GM18873 (cell line): Measurements from ENCODE around the gene IRF3.

Experiments used
- ATAC-seq: cut with Tn5 transposase; IDR thresholded peaks from one replicate; pipeline ENCODE4 v1.9.1; 2021; ENCODE audit warnings: mild to moderate bottlenecking, moderate library complexity, moderate number of reproducible peaks; ENCODE audit not compliant: unreplicated experiment, low FRiP score

Gene IRF3

DNA sequence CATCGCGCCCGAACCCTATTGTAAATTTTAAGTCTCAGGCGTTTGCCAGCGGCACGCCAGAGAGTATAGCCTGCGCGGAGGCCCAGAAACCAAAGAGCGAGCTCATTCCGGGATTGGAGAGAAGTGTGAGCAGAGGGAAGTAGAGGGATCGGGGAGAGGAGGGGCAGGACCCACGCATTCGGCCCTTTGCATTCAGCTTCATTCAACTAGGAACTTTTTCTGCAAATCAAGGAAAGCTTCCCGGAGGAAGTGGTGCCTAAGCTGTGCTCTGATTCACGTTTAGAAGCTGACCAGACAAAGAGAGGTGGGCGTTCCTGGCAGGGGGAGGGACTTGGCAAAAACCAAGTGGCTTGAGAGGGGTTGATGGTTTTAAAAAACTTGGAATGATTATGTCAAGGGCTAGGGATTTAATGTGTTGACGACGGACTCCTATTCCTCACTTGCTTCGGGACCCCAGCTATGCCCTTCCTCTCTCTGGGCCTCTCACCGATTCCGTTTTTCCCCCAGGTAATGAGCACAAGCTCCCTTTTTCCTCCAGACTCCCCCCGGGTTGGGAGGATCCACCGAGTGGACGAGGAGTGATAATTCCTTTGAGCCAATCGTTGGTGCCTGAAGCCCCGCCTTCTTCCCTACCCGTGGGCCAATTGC is 10.6 kb upstream of the IRF3 start:
- peak; percentile 16 for ATAC-seq

DNA sequence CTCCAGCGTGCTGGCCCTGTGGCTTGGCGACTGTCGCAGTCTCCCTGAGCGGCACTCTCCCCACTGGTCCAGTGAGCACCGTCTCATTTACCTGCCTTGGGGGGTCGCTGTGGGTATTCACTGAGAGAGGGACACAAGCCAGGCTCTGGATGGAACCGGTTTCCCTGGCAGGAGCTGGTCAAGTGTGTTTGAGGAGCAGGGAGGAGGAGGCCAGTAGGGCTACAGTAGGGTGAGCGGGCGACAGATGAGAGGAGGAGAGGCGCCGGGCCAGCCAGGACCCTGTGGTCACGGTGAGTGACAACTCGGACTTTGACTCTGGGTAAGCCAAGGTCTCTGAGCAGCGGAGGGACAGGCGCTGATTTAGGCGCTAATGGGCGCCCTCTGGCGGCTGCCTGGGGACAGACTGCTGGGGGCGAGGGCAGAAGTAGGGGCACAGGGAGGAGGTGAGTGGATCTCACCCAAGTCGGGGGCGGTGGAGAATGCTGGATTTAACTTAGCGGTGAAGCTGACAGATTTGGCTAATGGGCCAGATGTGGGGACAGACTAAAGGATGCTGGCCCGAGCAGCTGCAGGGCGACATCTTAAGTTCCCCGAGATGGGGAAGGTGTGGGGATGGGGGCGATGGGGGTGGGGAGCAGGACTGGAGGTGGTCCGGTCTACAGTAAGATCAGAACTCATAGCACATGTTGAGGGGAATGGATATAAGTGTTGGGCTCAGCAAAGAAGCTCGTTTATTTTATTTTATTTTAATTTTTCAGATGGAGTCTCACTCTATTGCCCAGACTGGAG is 6.7 kb upstream of the IRF3 start:
- no peak for ATAC-seq

DNA sequence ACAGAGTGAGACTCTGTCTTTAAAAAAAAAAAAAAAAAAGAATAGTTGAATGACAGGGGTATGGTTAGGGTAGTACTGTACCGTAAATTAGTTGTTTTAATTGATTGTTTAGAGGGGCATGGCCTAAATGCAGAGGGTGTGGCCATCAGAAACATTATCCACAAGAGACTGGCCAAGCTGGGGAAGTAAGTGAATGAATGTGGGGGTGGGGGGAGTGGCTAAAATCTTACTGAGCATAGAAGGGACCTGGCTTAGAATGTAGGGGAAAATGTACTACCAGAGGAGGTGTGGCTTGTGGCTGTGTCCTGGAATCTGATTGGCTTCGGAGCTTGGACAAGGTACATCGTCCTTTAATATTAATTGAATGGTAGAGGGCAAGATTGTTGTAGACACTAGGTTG is 3.9 kb upstream of the IRF3 start:
- no peak for ATAC-seq

DNA sequence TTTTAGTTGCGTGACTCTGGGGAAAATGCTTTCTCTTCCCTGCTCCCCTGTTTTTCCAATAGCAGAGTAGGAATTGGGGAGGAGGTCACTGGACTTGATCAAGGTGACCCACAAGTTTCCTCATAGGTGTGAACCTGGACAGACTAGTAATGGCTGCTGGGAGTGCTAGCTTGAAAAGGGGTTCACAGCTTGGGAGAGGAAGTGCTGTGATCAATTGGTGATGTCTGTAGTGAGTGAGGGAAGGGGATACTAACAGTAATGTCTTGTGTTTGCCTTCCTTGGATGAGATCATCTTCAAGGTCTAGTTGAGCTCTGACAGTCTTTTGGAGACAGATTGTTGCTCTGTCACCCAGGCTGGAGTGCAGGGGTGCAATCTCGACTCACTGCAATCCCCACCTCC is 1.8 kb upstream of the IRF3 start:
- no peak for ATAC-seq

GRCh38 chr19:49666120-49666444 is 425 bp upstream of the IRF3 start:
- no peak for ATAC-seq

- ATAC-seq, result no peak
Measured at GRCh38 chr19:49665036-49665350, 664 bp downstream of the IRF3 start.

DNA sequence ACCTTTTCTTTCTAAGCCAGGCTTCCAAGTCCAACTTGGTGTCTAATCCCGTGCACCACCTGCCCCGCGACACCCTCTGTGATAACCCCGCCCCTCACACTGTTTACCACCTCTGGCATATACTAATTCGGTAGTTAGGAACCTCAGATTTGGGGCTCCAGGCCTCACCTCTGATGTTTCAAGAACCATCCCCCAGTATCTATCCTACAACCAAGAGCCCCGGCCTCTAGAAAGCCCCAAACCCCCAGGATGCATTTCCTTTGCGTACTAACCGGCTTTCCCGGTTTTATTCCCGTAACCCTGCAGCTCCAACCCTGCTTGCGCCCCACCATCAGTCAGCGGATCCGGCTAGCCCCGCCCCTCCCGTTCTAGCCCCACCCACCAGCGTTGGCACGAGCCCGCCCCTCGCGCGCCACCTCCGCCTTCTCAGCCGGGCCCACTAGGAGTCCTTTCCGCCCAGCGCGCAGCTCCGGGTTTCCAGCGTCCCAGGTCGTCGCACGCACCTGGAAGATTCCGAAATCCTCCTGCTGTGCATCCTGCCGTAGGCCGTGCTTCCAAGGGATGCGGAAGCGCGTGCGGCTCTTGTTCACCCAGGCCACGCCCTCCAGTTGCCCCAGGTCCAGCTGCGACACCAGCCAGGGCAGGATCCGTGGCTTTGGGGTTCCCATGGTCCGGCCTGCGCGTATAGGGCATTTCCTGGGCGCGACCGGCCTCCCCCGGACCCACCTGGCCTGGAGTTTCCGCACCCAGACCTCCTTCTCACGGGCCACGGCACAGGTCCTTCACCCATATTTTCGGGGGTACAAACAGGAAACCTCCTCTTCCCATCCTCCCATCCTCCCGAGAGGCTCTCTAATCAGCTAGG is 1.3 kb downstream of the IRF3 start:
- ATAC-seq, result no peak

DNA sequence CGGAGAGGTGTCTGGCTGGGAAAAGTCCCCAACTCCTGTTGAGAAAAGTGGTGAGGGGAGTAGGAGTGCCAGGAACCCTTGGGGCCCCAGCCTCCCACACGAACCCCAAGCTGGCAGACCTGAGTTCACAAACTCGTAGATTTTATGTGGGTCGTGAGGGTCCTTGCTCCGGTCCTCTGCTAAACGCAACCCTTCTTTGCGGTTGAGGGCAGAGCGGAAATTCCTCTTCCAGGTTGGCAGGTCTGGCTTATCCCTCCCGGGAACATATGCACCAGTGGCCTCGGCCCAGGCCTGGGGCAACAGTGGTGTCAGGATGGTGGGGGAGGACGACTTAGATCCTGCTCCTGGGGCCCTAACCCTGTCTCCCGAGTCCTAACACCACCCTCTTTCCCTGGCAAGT is 2.4 kb downstream of the IRF3 start:
- ATAC-seq, result no peak

- no peak for ATAC-seq
Measured at GRCh38 chr19:49662011-49662410, 3.6 kb downstream of the IRF3 start.

DNA sequence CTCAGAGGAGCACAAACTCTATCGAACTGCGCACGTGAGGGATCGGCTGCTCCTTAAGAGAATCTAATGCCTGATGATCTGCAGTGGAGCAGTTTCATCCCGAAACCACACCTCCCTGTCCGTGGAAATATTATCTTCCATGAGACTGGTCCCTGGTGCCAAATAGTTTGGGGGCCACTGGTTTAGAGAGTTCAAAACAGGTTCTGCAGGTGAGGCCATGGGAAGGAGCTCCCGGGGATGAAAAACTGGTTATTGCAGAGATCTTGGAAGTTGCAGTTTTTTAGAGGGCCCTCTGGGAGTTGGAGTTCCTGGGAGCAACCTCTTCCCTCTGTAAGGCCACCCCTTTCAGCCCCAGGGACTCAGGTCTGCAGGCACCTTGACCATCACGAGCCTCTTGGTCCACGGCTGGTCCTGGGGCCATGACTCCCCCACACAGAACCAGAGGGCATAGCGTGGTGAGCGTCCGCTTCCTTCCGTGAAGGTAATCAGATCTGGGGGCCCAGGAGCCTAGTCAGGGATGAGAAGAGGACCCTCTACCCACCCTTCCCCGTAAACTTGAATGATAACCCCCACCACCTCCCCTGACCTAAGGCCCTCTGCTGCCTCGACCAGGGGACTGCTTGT is 5.2 kb downstream of the IRF3 start:
- ATAC-seq, result no peak

DNA sequence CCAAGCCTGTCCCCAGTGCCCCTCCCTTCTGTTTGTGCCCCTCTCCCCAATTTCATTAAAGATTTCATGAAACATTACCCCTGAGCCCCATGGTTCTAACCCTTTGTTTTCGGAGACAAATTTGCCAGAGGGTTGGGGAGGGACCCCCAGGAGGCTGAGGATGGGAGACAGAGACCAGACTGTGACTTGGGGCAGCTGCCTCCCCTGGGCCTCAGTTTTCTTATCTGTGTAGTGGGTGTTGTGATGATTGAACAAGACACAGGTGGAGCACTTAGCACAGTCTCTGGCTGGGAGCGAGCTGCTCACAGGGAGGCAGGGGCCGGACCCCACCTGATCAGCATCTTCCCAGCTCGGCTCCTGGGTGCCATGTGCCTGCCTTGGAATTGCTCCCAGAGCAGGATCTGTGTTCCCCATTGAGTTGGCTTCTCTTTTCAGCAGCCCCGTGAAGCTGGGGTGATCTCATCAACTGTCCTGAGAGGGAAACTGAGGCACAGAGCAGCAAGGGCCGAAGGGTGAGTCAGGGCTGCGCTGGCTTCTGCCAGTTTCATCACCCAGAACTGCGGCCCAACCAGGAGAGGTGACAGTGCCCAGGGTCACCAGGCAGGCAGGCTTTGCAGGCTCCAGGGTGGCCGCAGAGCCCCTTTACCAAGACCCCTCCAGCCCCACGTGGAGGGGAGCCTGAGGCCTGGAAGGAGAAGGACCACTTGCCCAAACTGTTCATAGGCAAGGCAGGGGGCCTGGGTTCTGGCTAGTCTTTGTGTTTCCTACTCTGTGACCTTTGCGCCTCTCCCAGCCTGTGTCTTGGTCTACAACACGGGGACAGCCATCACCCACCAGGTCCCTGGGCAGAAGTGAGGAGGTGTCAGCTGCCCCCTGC is 6.9 kb downstream of the IRF3 start:
- no peak for ATAC-seq

GRCh38 chr19:49658139-49658517 is 7.5 kb downstream of the IRF3 start:
- ATAC-seq, result no peak

DNA sequence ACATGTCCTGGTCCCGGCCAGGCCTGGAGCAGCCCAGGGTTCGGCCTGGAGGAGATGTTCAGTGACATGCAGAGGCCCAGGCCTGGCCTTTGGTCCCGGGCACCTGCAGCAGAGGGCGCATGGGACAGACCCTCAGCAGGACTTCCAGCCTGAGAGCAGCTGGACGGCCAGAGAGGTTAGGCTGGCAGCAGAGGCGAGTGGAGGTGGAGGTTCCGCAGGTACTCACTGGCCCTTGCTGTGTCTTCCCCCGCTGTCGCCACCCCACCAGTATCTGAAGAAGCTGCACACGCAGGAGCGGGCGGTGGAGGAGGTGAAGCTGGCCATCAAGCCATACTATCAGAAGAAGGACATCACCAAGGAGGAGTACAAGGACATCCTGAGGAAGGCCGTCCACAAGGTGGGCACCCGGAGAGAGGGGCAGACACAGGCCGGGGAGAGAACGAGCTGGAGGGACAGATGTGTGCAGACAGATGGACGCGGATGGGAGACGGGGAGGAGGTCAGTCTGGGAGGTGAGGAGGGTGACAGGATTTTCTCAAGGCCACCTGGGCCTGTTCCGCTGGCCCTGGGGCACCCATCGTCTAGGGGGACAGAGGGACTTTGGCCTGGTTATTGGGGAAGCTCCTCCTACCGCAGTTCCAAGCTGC is 8.0 kb downstream of the IRF3 start:
- no peak for ATAC-seq

- ATAC-seq, result no peak
Measured at GRCh38 chr19:49656456-49657109, 9.1 kb downstream of the IRF3 start.

- no peak for ATAC-seq
Measured at GRCh38 chr19:49655570-49656455, 9.8 kb downstream of the IRF3 start.

- ATAC-seq, result no peak
Measured at GRCh38 chr19:49654581-49654980, 11.1 kb downstream of the IRF3 start.

DNA sequence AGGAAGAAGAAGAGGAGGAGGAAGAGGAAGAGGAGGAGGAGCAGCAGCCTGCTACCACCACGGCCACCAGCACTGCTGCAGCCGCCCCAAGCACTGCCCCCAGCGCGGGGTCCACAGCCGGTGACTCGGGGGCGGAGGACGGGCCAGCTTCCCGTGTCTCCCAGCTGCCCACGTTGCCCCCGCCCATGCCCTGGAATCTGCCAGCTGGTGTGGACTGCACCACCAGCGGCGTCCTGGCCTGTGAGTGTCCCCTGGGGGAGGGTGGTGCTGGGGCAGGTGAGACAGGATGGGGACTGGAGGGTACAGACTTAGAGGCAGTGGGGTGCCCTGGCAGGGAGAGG is 12.2 kb downstream of the IRF3 start:
- no peak for ATAC-seq
